ENCODE results near the gene DSP. TPM values are rescaled to one million over a fixed set of nuclear protein-coding genes. Genes with fewer than 3 reads are reported as not detected.

DSP gene
- polyA plus RNA-seq, 3 donors from 2014 or later = not detected

- Mint-ChIP-seq H3K4me1 (peaks cover 10 to 12% of the 10 kb centered on the region in 2 donors), H3K4me3 (peak overlapping the region in 3 of 5 donors; percentile 15 to 53 (median 27)), H3K27me3 (ENCODE audit: low read depth in 3 of 3) (peaks cover 16 to 33% (median 17%) of the 10 kb centered on the region in 3 donors), H3K27ac (no peak overlapping the region), H3K36me3 (no peaks in the 10 kb centered on the region), H3K9me3 (no peaks in the 10 kb centered on the region)
- DNase-seq = no peak
Measured at GRCh38 chr6:7542874-7543624, 1.6 kb downstream of the DSP start.

GRCh38 chr6:7543789-7544424 lies 2.4 kb downstream of the DSP start:
- Mint-ChIP-seq H3K9me3 (no peaks in the 10 kb centered on the region), H3K27ac (no peak overlapping the region), H3K36me3 (no peaks in the 10 kb centered on the region), H3K4me1 (peaks cover 10 to 12% of the 10 kb centered on the region in 2 donors), H3K4me3 (peak overlapping the region in 2 of 5 donors; percentile 15 to 22), H3K27me3 (ENCODE audit: low read depth in 3 of 3) (peaks cover 16 to 34% (median 17%) of the 10 kb centered on the region in 3 donors)
- no peak for DNase-seq

- Mint-ChIP-seq H3K36me3 (no peaks in the 10 kb centered on the region), H3K27ac (no peak overlapping the region), H3K4me3 (no peak overlapping the region), H3K27me3 (ENCODE audit: low read depth in 3 of 3) (peaks cover 16 to 36% (median 16%) of the 10 kb centered on the region in 3 donors), H3K4me1 (peaks cover 10 to 12% of the 10 kb centered on the region in 2 donors), H3K9me3 (no peaks in the 10 kb centered on the region)
- no peak for DNase-seq
Measured at GRCh38 chr6:7544597-7544996, 3.1 kb downstream of the DSP start.

- H3K36me3 Mint-ChIP-seq = no peaks in the 10 kb centered on the region
- peaks cover 6 to 10% of the 10 kb centered on the region in 2 donors for H3K4me1 Mint-ChIP-seq
- DNase-seq = no peak
- no peak overlapping the region for H3K4me3 Mint-ChIP-seq
- no peaks in the 10 kb centered on the region for H3K9me3 Mint-ChIP-seq
- peaks cover 7 to 32% (median 16%) of the 10 kb centered on the region in 3 donors for H3K27me3 Mint-ChIP-seq (ENCODE audit: low read depth in 3 of 3)
- H3K27ac Mint-ChIP-seq = no peak overlapping the region
Measured at GRCh38 chr6:7545316-7546019, 4.0 kb downstream of the DSP start.

- no peaks in the 10 kb centered on the region for H3K9me3 Mint-ChIP-seq
- no peak overlapping the region for H3K27ac Mint-ChIP-seq
- peaks cover 1 to 5% of the 10 kb centered on the region in 2 donors for H3K4me1 Mint-ChIP-seq
- no peak overlapping the region for H3K4me3 Mint-ChIP-seq
- H3K36me3 Mint-ChIP-seq = no peaks in the 10 kb centered on the region
- no peak for DNase-seq
- peaks cover 7 to 26% (median 15%) of the 10 kb centered on the region in 3 donors for H3K27me3 Mint-ChIP-seq (ENCODE audit: low read depth in 3 of 3)
Measured at GRCh38 chr6:7546020-7546369, 4.5 kb downstream of the DSP start.

- Mint-ChIP-seq H3K4me3 (no peak overlapping the region), H3K27me3 (ENCODE audit: low read depth in 3 of 3) (peaks cover 7 to 26% (median 15%) of the 10 kb centered on the region in 3 donors), H3K9me3 (no peaks in the 10 kb centered on the region), H3K4me1 (peaks cover 0 to 3% of the 10 kb centered on the region in 2 donors), H3K27ac (no peak overlapping the region), H3K36me3 (no peaks in the 10 kb centered on the region)
- DNase-seq = no peak
Measured at GRCh38 chr6:7546383-7546782, 4.9 kb downstream of the DSP start.

- H3K9me3 Mint-ChIP-seq = no peaks in the 10 kb centered on the region
- peaks cover 7 to 31% (median 15%) of the 10 kb centered on the region in 3 donors for H3K27me3 Mint-ChIP-seq (ENCODE audit: low read depth in 3 of 3)
- peaks cover 0 to 1% of the 10 kb centered on the region in 2 donors for H3K4me1 Mint-ChIP-seq
- H3K27ac Mint-ChIP-seq = no peak overlapping the region
- no peak overlapping the region for H3K4me3 Mint-ChIP-seq
- DNase-seq = no peak
- no peaks in the 10 kb centered on the region for H3K36me3 Mint-ChIP-seq
Measured at GRCh38 chr6:7546896-7547295, 5.4 kb downstream of the DSP start.

- Mint-ChIP-seq H3K4me1 (peaks cover 0 to 1% of the 10 kb centered on the region in 2 donors), H3K4me3 (no peak overlapping the region), H3K27me3 (ENCODE audit: low read depth in 3 of 3) (peaks cover 7 to 34% (median 13%) of the 10 kb centered on the region in 3 donors), H3K27ac (no peak overlapping the region), H3K9me3 (no peaks in the 10 kb centered on the region), H3K36me3 (no peaks in the 10 kb centered on the region)
- no peak for DNase-seq
Measured at GRCh38 chr6:7547315-7547714, 5.8 kb downstream of the DSP start.

- H3K36me3 Mint-ChIP-seq = no peaks in the 10 kb centered on the region
- no peaks in the 10 kb centered on the region for H3K4me1 Mint-ChIP-seq
- H3K9me3 Mint-ChIP-seq = no peaks in the 10 kb centered on the region
- DNase-seq = no peak
- H3K27me3 Mint-ChIP-seq (ENCODE audit: low read depth in 3 of 3) = peaks cover 11 to 32% (median 12%) of the 10 kb centered on the region in 3 donors
- H3K27ac Mint-ChIP-seq = no peak overlapping the region
- no peak overlapping the region for H3K4me3 Mint-ChIP-seq
Measured at GRCh38 chr6:7550433-7550801, 8.9 kb downstream of the DSP start.

GRCh38 chr6:7554533-7555275 lies 13.2 kb downstream of the DSP start:
- no peak overlapping the region for H3K27ac Mint-ChIP-seq
- no peak overlapping the region for H3K4me3 Mint-ChIP-seq
- H3K27me3 Mint-ChIP-seq (ENCODE audit: low read depth in 3 of 3) = peaks cover 7 to 25% (median 8%) of the 10 kb centered on the region in 3 donors
- H3K4me1 Mint-ChIP-seq = no peaks in the 10 kb centered on the region
- H3K36me3 Mint-ChIP-seq = no peaks in the 10 kb centered on the region
- no peaks in the 10 kb centered on the region for H3K9me3 Mint-ChIP-seq
- DNase-seq = no peak

GRCh38 chr6:7555671-7556070 lies 14.2 kb downstream of the DSP start:
- Mint-ChIP-seq H3K4me1 (no peaks in the 10 kb centered on the region), H3K27ac (no peak overlapping the region), H3K36me3 (no peaks in the 10 kb centered on the region), H3K4me3 (no peak overlapping the region), H3K9me3 (no peaks in the 10 kb centered on the region), H3K27me3 (ENCODE audit: low read depth in 3 of 3) (peaks cover 7 to 25% (median 8%) of the 10 kb centered on the region in 3 donors)
- DNase-seq = no peak

- H3K27me3 Mint-ChIP-seq (ENCODE audit: low read depth in 3 of 3) = peaks cover 7 to 25% (median 8%) of the 10 kb centered on the region in 3 donors
- no peak for DNase-seq
- no peak overlapping the region for H3K27ac Mint-ChIP-seq
- H3K4me1 Mint-ChIP-seq = no peaks in the 10 kb centered on the region
- H3K4me3 Mint-ChIP-seq = no peak overlapping the region
- H3K36me3 Mint-ChIP-seq = no peaks in the 10 kb centered on the region
- no peaks in the 10 kb centered on the region for H3K9me3 Mint-ChIP-seq
Measured at GRCh38 chr6:7556394-7557106, 15.1 kb downstream of the DSP start.

- Mint-ChIP-seq H3K4me1 (no peaks in the 10 kb centered on the region), H3K4me3 (no peak overlapping the region), H3K9me3 (no peaks in the 10 kb centered on the region), H3K27ac (no peak overlapping the region), H3K36me3 (no peaks in the 10 kb centered on the region), H3K27me3 (ENCODE audit: low read depth in 3 of 3) (peaks cover 8 to 17% (median 11%) of the 10 kb centered on the region in 3 donors)
- DNase-seq = no peak
Measured at GRCh38 chr6:7557652-7558051, 16.2 kb downstream of the DSP start.
